GM10266 (cell line): ENCODE results near the gene PLB1.

Experiments
- DNase-seq: peaks from one replicate; pipeline ENCODE4 v3.0.0; 2012; ENCODE audit errors: extremely low spot score
- CTCF ChIP-seq: IDR thresholded peaks from 2 replicates; pipeline ENCODE4 v1.5.1; 2012; ENCODE audit warnings: mild to moderate bottlenecking, low read depth; ENCODE audit not compliant: control insufficient read depth, insufficient read depth; ENCODE audit errors: missing control alignments

Gene PLB1

GRCh38 chr2:28565720-28566295 is 69.9 kb downstream of the PLB1 start:
- DNase-seq: no peak
- TF ChIP-seq CTCF: no peak

GRCh38 chr2:28566521-28567041 is 70.7 kb downstream of the PLB1 start:
- peak; percentile 88 for DNase-seq
- peak; percentile 100 for TF ChIP-seq CTCF

GRCh38 chr2:28567061-28567471 is 71.2 kb downstream of the PLB1 start:
- DNase-seq: no peak
- peak; percentile 4 for TF ChIP-seq CTCF

- DNase-seq: no peak
- TF ChIP-seq CTCF: no peak
Observed at GRCh38 chr2:28568036-28568435, 72.2 kb downstream of the PLB1 start.

GRCh38 chr2:28568533-28568932 is 72.7 kb downstream of the PLB1 start:
- no peak for TF ChIP-seq CTCF
- no peak for DNase-seq

- no peak for TF ChIP-seq CTCF
- no peak for DNase-seq
Observed at GRCh38 chr2:28570431-28570830, 74.6 kb downstream of the PLB1 start.

- TF ChIP-seq CTCF: no peak
Observed at GRCh38 chr2:28576714-28577113, 80.9 kb downstream of the PLB1 start.

More at GRCh38 chr2:28576714-28577113, 80.9 kb downstream of the PLB1 start:
- DNase-seq: no peak
